Right atrium auricular region (tissue), 2 donors: Measurements from ENCODE around the gene FGF1. TPM values are rescaled to one million over a fixed set of nuclear protein-coding genes. Genes with fewer than 3 reads are reported as not detected.

Experiments used
- DNase-seq: peaks from one replicate; pipeline ENCODE4 v3.0.0-alpha.2; 2019; ENCODE audit warnings: low spot score
- H3K27ac ChIP-seq, 2 donors: fragments of 200-600 bp; sonication (generic); 1 replicate in 1 of 2; 2 replicates in 1 of 2; pipeline ENCODE4 v1.5.1; 2016 to 2019
- H3K27me3 ChIP-seq, 2 donors: fragments of 200-600 bp; sonication (generic); one replicate each; pipeline versions ENCODE4 v1.5.1 to v1.6.0; 2017 to 2019
- H3K36me3 ChIP-seq: fragments of 200-600 bp; sonication (generic); one replicate; pipeline ENCODE4 v1.5.1; 2016
- H3K4me1 ChIP-seq, 2 donors: fragments of 200-600 bp; sonication (generic); one replicate each; pipeline versions ENCODE4 v1.5.1 to v1.6.0; 2017 to 2019
- H3K4me3 ChIP-seq, 2 donors: fragments of 200-600 bp; sonication (generic); 1 replicate in 1 of 2; 2 replicates in 1 of 2; pipeline ENCODE4 v1.5.1; 2017 to 2019; ENCODE audit warnings: mild to moderate bottlenecking in 1 of 2, moderate library complexity in 1 of 2
- H3K9me3 ChIP-seq, 2 donors: fragments of 200-600 bp; sonication (generic); one replicate each; pipeline ENCODE4 v1.5.1; 2019
- CTCF ChIP-seq, 2 donors: fragments of 200-600 bp; sonication (generic); IDR thresholded peaks; one replicate each; pipeline ENCODE4 v1.5.1; 2019; ENCODE audit warnings: antibody characterized with exemption in 2 of 2
- total RNA-seq, 2 donors: library from RNA; depleted of rRNA; stranded (reverse); fragments of >200 nt; gene quantifications; one replicate each; pipeline ENCODE4 v1.1.0, GENCODE V29; 2016

Gene FGF1
- total RNA-seq, 2 donors from 2014 or later: 35.3 to 47.9 TPM

- no peaks in the 10 kb centered on the region for H3K9me3 ChIP-seq
- no peaks in the 10 kb centered on the region for H3K36me3 ChIP-seq
- TF ChIP-seq CTCF (IDR thresholded peaks at IDR 0.05): no peak
- H3K27me3 ChIP-seq: no peaks in the 10 kb centered on the region
- H3K4me1 ChIP-seq: peaks cover 0 to 39% of the 10 kb centered on the region in 2 donors
- no peak for DNase-seq
- H3K4me3 ChIP-seq: no peak overlapping the region
- no peak overlapping the region for H3K27ac ChIP-seq
Measured at GRCh38 chr5:142626786-142627185, 59.1 kb downstream of the FGF1 start.

- no peaks in the 10 kb centered on the region for H3K27me3 ChIP-seq
- no peaks in the 10 kb centered on the region for H3K36me3 ChIP-seq
- no peak for TF ChIP-seq CTCF (IDR thresholded peaks at IDR 0.05)
- no peak overlapping the region for H3K27ac ChIP-seq
- H3K4me1 ChIP-seq: peaks cover 0 to 32% of the 10 kb centered on the region in 2 donors
- DNase-seq: no peak
- H3K9me3 ChIP-seq: no peaks in the 10 kb centered on the region
- H3K4me3 ChIP-seq: no peak overlapping the region
Measured at GRCh38 chr5:142626099-142626498, 59.8 kb downstream of the FGF1 start.

- H3K27ac ChIP-seq: no peak overlapping the region
- no peak for TF ChIP-seq CTCF (IDR thresholded peaks at IDR 0.05)
- DNase-seq: no peak
- no peaks in the 10 kb centered on the region for H3K36me3 ChIP-seq
- H3K4me3 ChIP-seq: no peak overlapping the region
- H3K27me3 ChIP-seq: no peaks in the 10 kb centered on the region
- H3K4me1 ChIP-seq: peaks cover 0 to 18% of the 10 kb centered on the region in 2 donors
- H3K9me3 ChIP-seq: no peaks in the 10 kb centered on the region
Measured at GRCh38 chr5:142621227-142621626, 64.7 kb downstream of the FGF1 start.

- Histone ChIP-seq H3K4me1 (peaks cover 0 to 4% of the 10 kb centered on the region in 2 donors), H3K36me3 (no peaks in the 10 kb centered on the region), H3K27ac (no peak overlapping the region), H3K27me3 (no peaks in the 10 kb centered on the region), H3K4me3 (no peak overlapping the region), H3K9me3 (no peaks in the 10 kb centered on the region)
- no peak for DNase-seq
- TF ChIP-seq CTCF (IDR thresholded peaks at IDR 0.05): no peak
Measured at GRCh38 chr5:142619815-142620214, 66.1 kb downstream of the FGF1 start.

- H3K9me3 ChIP-seq: no peaks in the 10 kb centered on the region
- TF ChIP-seq CTCF (IDR thresholded peaks at IDR 0.05): no peak
- H3K4me3 ChIP-seq: no peak overlapping the region
- H3K27ac ChIP-seq: no peak overlapping the region
- H3K4me1 ChIP-seq: no peaks in the 10 kb centered on the region
- no peaks in the 10 kb centered on the region for H3K36me3 ChIP-seq
- H3K27me3 ChIP-seq: no peaks in the 10 kb centered on the region
- no peak for DNase-seq
Measured at GRCh38 chr5:142618130-142618523, 67.8 kb downstream of the FGF1 start.

GRCh38 chr5:142617416-142618129 lies 68.3 kb downstream of the FGF1 start:
- no peak for TF ChIP-seq CTCF (IDR thresholded peaks at IDR 0.05)
- H3K9me3 ChIP-seq: no peaks in the 10 kb centered on the region
- no peak overlapping the region for H3K4me3 ChIP-seq
- H3K4me1 ChIP-seq: no peaks in the 10 kb centered on the region
- no peak for DNase-seq
- H3K36me3 ChIP-seq: no peaks in the 10 kb centered on the region
- no peak overlapping the region for H3K27ac ChIP-seq
- H3K27me3 ChIP-seq: no peaks in the 10 kb centered on the region
